GM21825 (cell line): Measurements from ENCODE around the gene TTC7B.

Experiments used
- ATAC-seq: cut with Tn5 transposase; IDR thresholded peaks from one replicate; pipeline ENCODE4 v1.9.1; 2021; ENCODE audit warnings: mild to moderate bottlenecking, moderate library complexity; ENCODE audit not compliant: unreplicated experiment

Gene TTC7B

GRCh38 chr14:90605430-90605829 is 210.8 kb downstream of the TTC7B start:
- no peak for ATAC-seq

- no peak for ATAC-seq
Observed at GRCh38 chr14:90604356-90604755, 211.9 kb downstream of the TTC7B start.

GRCh38 chr14:90603841-90604240 is 212.4 kb downstream of the TTC7B start:
- ATAC-seq: no peak

- no peak for ATAC-seq
Observed at GRCh38 chr14:90603336-90603735, 212.9 kb downstream of the TTC7B start.

GRCh38 chr14:90602088-90602687 is 214.0 kb downstream of the TTC7B start:
- ATAC-seq: no peak

- no peak for ATAC-seq
Observed at GRCh38 chr14:90601563-90601962, 214.7 kb downstream of the TTC7B start.

- ATAC-seq: no peak
Observed at GRCh38 chr14:90600619-90601018, 215.6 kb downstream of the TTC7B start.

GRCh38 chr14:90599748-90600507 is 216.3 kb downstream of the TTC7B start:
- ATAC-seq: no peak

GRCh38 chr14:90599339-90599738 is 216.9 kb downstream of the TTC7B start:
- no peak for ATAC-seq

- no peak for ATAC-seq
Observed at GRCh38 chr14:90597961-90598360, 218.3 kb downstream of the TTC7B start.

- no peak for ATAC-seq
Observed at GRCh38 chr14:90596733-90597132, 219.5 kb downstream of the TTC7B start.

- no peak for ATAC-seq
Observed at GRCh38 chr14:90593254-90594040, 222.8 kb downstream of the TTC7B start.

GRCh38 chr14:90592655-90593054 is 223.6 kb downstream of the TTC7B start:
- ATAC-seq: no peak

- no peak for ATAC-seq
Observed at GRCh38 chr14:90587918-90588317, 228.3 kb downstream of the TTC7B start.

GRCh38 chr14:90587252-90587910 is 228.8 kb downstream of the TTC7B start:
- no peak for ATAC-seq

GRCh38 chr14:90585106-90585505 is 231.1 kb downstream of the TTC7B start:
- no peak for ATAC-seq

- ATAC-seq: no peak
Observed at GRCh38 chr14:90583916-90584605, 232.2 kb downstream of the TTC7B start.

- no peak for ATAC-seq
Observed at GRCh38 chr14:90583427-90583826, 232.8 kb downstream of the TTC7B start.

- ATAC-seq: no peak
Observed at GRCh38 chr14:90582166-90582565, 234.1 kb downstream of the TTC7B start.

- no peak for ATAC-seq
Observed at GRCh38 chr14:90581745-90582144, 234.5 kb downstream of the TTC7B start.
